Breast epithelium (tissue), 3 donors: ENCODE measurements around the gene SPG7.

Experiments
- CTCF ChIP-seq, 3 donors: fragments of 450-650 bp; IDR thresholded peaks; one replicate each; pipeline ENCODE4 v1.5.1; 2016 to 2017; ENCODE audit warnings: antibody characterized with exemption in 3 of 3, mild to moderate bottlenecking in 3 of 3, moderate library complexity in 3 of 3
- POLR2A ChIP-seq: fragments of 450-650 bp; IDR thresholded peaks from one replicate; pipeline ENCODE4 v1.6.1; 2016; ENCODE audit warnings: antibody characterized with exemption, mild to moderate bottlenecking, moderate library complexity

- TF ChIP-seq POLR2A, result no peak
- no peak for TF ChIP-seq CTCF (IDR thresholded peaks at IDR 0.05)
Observed at GRCh38 chr16:89596957-89597649, 88.9 kb downstream of the SPG7 start.
